GM19238 (cell line): Measurements from ENCODE around the gene PAK3.

ENCODE experiments used
- DNase-seq: peaks from one replicate; pipeline ENCODE4 v3.0.0; 2011; ENCODE audit warnings: low spot score; ENCODE audit not compliant: insufficient read length

Gene PAK3

GRCh38 chrX:111260451-111260850 is 164.5 kb downstream of the PAK3 start:
- no peak for DNase-seq

- DNase-seq = no peak
These were observed 166.1 kb downstream of the PAK3 start for GRCh38 chrX:111262086-111262485.

- DNase-seq = no peak
These were observed 168.4 kb downstream of the PAK3 start for GRCh38 chrX:111264385-111264784.

GRCh38 chrX:111265486-111265885 is 169.5 kb downstream of the PAK3 start:
- no peak for DNase-seq

- no peak for DNase-seq
These were observed 172.5 kb downstream of the PAK3 start for GRCh38 chrX:111268506-111268905.

GRCh38 chrX:111270339-111270738 is 174.3 kb downstream of the PAK3 start, which contains the start of gene CAPN6:
Gene CAPN6, minus strand, starts transcription at chrX:111270483. Its CDS starts 6,547 bp downstream, at chrX:111263936.
- DNase-seq = no peak
